Lung (tissue), 13 donors: ENCODE data around the gene IMPDH2. TPM values are rescaled to one million over a fixed set of nuclear protein-coding genes. Genes with fewer than 3 reads are reported as not detected.
A peak's percentile ranks its signal among the peaks of the same experiment; 100 is the strongest.

Experiments
- ATAC-seq: fragments of 200-7000 bp; cut with Tn5 transposase; one replicate; pipeline ENCODE4 v1.9.1; 2020; ENCODE audit warnings: moderate number of reproducible peaks; ENCODE audit not compliant: insufficient read depth, low FRiP score
- DNase-seq, 3 donors: peaks; one replicate each; pipeline ENCODE4 v3.0.0-alpha.2; 2013 to 2017
- H3K27ac ChIP-seq, 2 donors: one replicate each; pipeline ENCODE4 v1.5.1; 2013; ENCODE audit warnings: mild to moderate bottlenecking in 2 of 2, moderate library complexity in 2 of 2, control low read depth in 1 of 2, inconsistent platforms in 1 of 2, low read depth in 1 of 2, low read length in 1 of 2
- H3K27me3 ChIP-seq, 3 donors: one replicate each; pipeline ENCODE4 v1.5.1; 2013; ENCODE audit warnings: low read length in 2 of 3; ENCODE audit not compliant: control insufficient read depth in 3 of 3, insufficient read depth in 3 of 3
- H3K36me3 ChIP-seq, 4 donors: one replicate each; pipeline ENCODE4 v1.5.1; 2013; ENCODE audit warnings: low read length in 4 of 4, mild to moderate bottlenecking in 1 of 4, moderate library complexity in 1 of 4; ENCODE audit not compliant: control insufficient read depth in 4 of 4, insufficient read depth in 4 of 4
- H3K4me1 ChIP-seq, 5 donors: one replicate each; pipeline ENCODE4 v1.5.1; 2013; ENCODE audit warnings: low read length in 5 of 5, mild to moderate bottlenecking in 2 of 5, moderate library complexity in 1 of 5; ENCODE audit not compliant: control insufficient read depth in 5 of 5, insufficient read depth in 5 of 5
- H3K4me3 ChIP-seq: one replicate; pipeline ENCODE4 v1.5.1; 2013; ENCODE audit warnings: mild to moderate bottlenecking, control low read depth, moderate library complexity
- H3K9ac ChIP-seq, 2 donors: one replicate each; pipeline ENCODE4 v1.5.1; 2013; ENCODE audit warnings: low read length in 2 of 2, control low read depth in 1 of 2; ENCODE audit not compliant: insufficient read depth in 1 of 2
- H3K9me3 ChIP-seq, 4 donors: one replicate each; pipeline ENCODE4 v1.5.1; 2013; ENCODE audit warnings: low read length in 3 of 4, mild to moderate bottlenecking in 1 of 4, moderate library complexity in 1 of 4; ENCODE audit not compliant: control insufficient read depth in 4 of 4, insufficient read depth in 3 of 4
- WGBS, 2 donors: extraction: QIAGEN DNeasy Blood & Tissue Kit; methylation state at CpG; one replicate each; pipeline ENCODE4 v1.1.7; 2013; 5-methylcytosine and 5-hydroxymethylcytosine counted together
- polyA plus RNA-seq, 2 donors: library from polyadenylated mRNA; stranded (reverse); fragments of 200-250 nt; gene quantifications; one replicate each; pipeline ENCODE4 v1.2.1, GENCODE V29; 2013
- small RNA-seq: library from RNA; depleted of rRNA; stranded (forward); fragments of <200 nt; gene quantifications from one replicate; pipeline ENCODE3, GENCODE V24; 2014; ENCODE audit warnings: low replicate concordance
- total RNA-seq, 2 donors: library from RNA; depleted of rRNA in 1 of 2; stranded (reverse); fragments of >200 nt in 1 of 2; gene quantifications; one replicate each; pipeline ENCODE4 v1.2.1, GENCODE V29; 2014 to 2021
- TF ChIP-seq, protein P1 (sequence below): IDR thresholded peaks from 2 replicates; pipeline ENCODE4 v1.5.1; 2012; ENCODE audit warnings: mild to moderate bottlenecking; ENCODE audit errors: control extremely low read depth, extremely low read depth
- donor health status: control.
- donor health status: control.
- donor health status: Bipolar disorder and iron deficiency.
- donor health status: healthy.
- donor health status: DM: yes; HTN: yes; CAD: no.

Gene IMPDH2
- total and polyA plus RNA-seq, 4 donors = 129 to 216 (median 160) TPM

DNA sequence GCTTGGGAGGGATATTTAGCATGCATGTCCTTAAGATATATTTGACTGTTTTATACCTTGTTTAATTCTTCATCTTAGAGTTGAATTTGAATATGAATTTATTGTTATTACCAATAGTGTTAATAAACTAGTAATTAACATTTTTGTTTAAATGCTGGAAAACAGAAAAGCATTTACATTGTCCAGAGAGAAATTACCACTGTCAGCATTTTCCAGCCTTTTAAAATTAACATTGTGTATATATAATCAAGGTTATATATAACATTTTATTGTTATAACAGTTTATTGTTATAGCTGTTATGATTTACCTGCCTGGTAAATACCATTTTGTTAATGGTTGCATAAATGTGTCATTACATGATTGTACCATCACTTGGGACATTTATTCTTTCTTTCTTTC is 47.2 kb downstream of the IMPDH2 start:
- no peaks in the 10 kb centered on the region for H3K27me3 ChIP-seq
- peaks cover 27 to 48% (median 31%) of the 10 kb centered on the region in 4 donors for H3K36me3 ChIP-seq
- H3K9ac ChIP-seq = no peak overlapping the region
- TF ChIP-seq, protein P1, sequence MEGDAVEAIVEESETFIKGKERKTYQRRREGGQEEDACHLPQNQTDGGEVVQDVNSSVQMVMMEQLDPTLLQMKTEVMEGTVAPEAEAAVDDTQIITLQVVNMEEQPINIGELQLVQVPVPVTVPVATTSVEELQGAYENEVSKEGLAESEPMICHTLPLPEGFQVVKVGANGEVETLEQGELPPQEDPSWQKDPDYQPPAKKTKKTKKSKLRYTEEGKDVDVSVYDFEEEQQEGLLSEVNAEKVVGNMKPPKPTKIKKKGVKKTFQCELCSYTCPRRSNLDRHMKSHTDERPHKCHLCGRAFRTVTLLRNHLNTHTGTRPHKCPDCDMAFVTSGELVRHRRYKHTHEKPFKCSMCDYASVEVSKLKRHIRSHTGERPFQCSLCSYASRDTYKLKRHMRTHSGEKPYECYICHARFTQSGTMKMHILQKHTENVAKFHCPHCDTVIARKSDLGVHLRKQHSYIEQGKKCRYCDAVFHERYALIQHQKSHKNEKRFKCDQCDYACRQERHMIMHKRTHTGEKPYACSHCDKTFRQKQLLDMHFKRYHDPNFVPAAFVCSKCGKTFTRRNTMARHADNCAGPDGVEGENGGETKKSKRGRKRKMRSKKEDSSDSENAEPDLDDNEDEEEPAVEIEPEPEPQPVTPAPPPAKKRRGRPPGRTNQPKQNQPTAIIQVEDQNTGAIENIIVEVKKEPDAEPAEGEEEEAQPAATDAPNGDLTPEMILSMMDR = no peak
- H3K27ac ChIP-seq = no peak overlapping the region
- no peak overlapping the region for H3K4me3 ChIP-seq
- H3K9me3 ChIP-seq = peaks cover 0 to 5% (median 0%) of the 10 kb centered on the region in 4 donors
- DNase-seq = no peak
- H3K4me1 ChIP-seq = peaks cover 0 to 3% (median 0%) of the 10 kb centered on the region in 5 donors
- ATAC-seq = no peak

GRCh38 chr3:48980295-48980694 is 48.9 kb downstream of the IMPDH2 start:
- ATAC-seq (no peak), DNase-seq (no peak)
- Histone ChIP-seq H3K4me3 (no peak overlapping the region), H3K9ac (no peak overlapping the region), H3K9me3 (peaks cover 0 to 5% (median 0%) of the 10 kb centered on the region in 4 donors), H3K4me1 (peaks cover 0 to 3% (median 0%) of the 10 kb centered on the region in 5 donors), H3K27ac (no peak overlapping the region), H3K27me3 (no peaks in the 10 kb centered on the region), H3K36me3 (peaks cover 29 to 58% (median 41%) of the 10 kb centered on the region in 4 donors)
- 94 to 97% methylated on average over 4 of the region's 4 CpGs for WGBS, 2 donors
- TF ChIP-seq, protein P1 = no peak

GRCh38 chr3:48979451-48979850 is 49.7 kb downstream of the IMPDH2 start:
- 90 to 96% methylated on average over 3 of the region's 3 CpGs for WGBS, 2 donors
- peaks cover 0 to 5% (median 0%) of the 10 kb centered on the region in 4 donors for H3K9me3 ChIP-seq
- no peak for DNase-seq

More at GRCh38 chr3:48979451-48979850, 49.7 kb downstream of the IMPDH2 start:
- TF ChIP-seq, protein P1 = no peak
- Histone ChIP-seq H3K9ac (no peak overlapping the region), H3K27ac (no peak overlapping the region), H3K4me1 (peaks cover 0 to 3% (median 0%) of the 10 kb centered on the region in 5 donors), H3K36me3 (peaks cover 29 to 59% (median 43%) of the 10 kb centered on the region in 4 donors), H3K27me3 (no peaks in the 10 kb centered on the region), H3K4me3 (no peak overlapping the region)
- ATAC-seq = no peak

Small RNAs within 50 kb of the gene (small RNA-seq; reads per million reads assigned to genes)
- gene MIR191 = 4,388 reads per million, percentile 100 among the genes with 10 or more reads in this experiment
- 71.3 reads per million, percentile 98 among the genes with 10 or more reads in this experiment for gene MIR425

Other genes with a start within 250 kb of the IMPDH2 start
- 10 to 100 TPM; 24.2 to 72.8 TPM for gene PRKAR2A, start 181.5 kb downstream of the IMPDH2 start, total RNA-seq
- 10 to 100 TPM; 10.3 to 16.7 TPM for gene PRKAR2A, start 181.5 kb downstream of the IMPDH2 start, polyA plus RNA-seq
- gene SLC25A20, start 130.5 kb downstream of the IMPDH2 start, total RNA-seq = 10 to 100 TPM in 1 of 2 donors, 1 to 10 TPM in 1; 8.1 to 19.3 TPM
- gene SLC25A20, start 130.5 kb downstream of the IMPDH2 start, polyA plus RNA-seq = 10 to 100 TPM; 12.1 to 17.1 TPM
- 10 to 100 TPM; 83.3 to 97.6 TPM for gene ARIH2, start 110.6 kb downstream of the IMPDH2 start, total RNA-seq
- 10 to 100 TPM; 33.1 to 47.9 TPM for gene ARIH2, start 110.6 kb downstream of the IMPDH2 start, polyA plus RNA-seq
- gene P4HTM, start 39.2 kb downstream of the IMPDH2 start, total RNA-seq = 10 to 100 TPM; 58.8 to 66.4 TPM
- 10 to 100 TPM; 36.0 to 36.2 TPM for gene P4HTM, start 39.2 kb downstream of the IMPDH2 start, polyA plus RNA-seq
- gene WDR6, start 22.0 kb downstream of the IMPDH2 start, total RNA-seq = 100 to 1,000 TPM in 1 of 2 donors, 10 to 100 TPM in 1; 88.7 to 138 TPM
- gene WDR6, start 22.0 kb downstream of the IMPDH2 start, polyA plus RNA-seq = 100 to 1,000 TPM in 1 of 2 donors, 10 to 100 TPM in 1; 80.3 to 130 TPM
- gene DALRD3, start 10.8 kb downstream of the IMPDH2 start, total RNA-seq = 10 to 100 TPM; 37.7 to 39.5 TPM
- 10 to 100 TPM; 24.3 to 28.8 TPM for gene DALRD3, start 10.8 kb downstream of the IMPDH2 start, polyA plus RNA-seq
- gene NDUFAF3, start 7.3 kb downstream of the IMPDH2 start, total RNA-seq = 100 to 1,000 TPM in 1 of 2 donors, 10 to 100 TPM in 1; 49.9 to 115 TPM
- gene NDUFAF3, start 7.3 kb downstream of the IMPDH2 start, polyA plus RNA-seq = 100 to 1,000 TPM; 105 to 143 TPM
- 10 to 100 TPM; 67.7 to 76.0 TPM for gene QRICH1, start 64.7 kb upstream of the IMPDH2 start, total RNA-seq
- 10 to 100 TPM; 35.1 to 38.2 TPM for gene QRICH1, start 64.7 kb upstream of the IMPDH2 start, polyA plus RNA-seq
- gene QARS1, start 75.4 kb upstream of the IMPDH2 start, total RNA-seq = 100 to 1,000 TPM; 191 to 223 TPM
- gene QARS1, start 75.4 kb upstream of the IMPDH2 start, polyA plus RNA-seq = 100 to 1,000 TPM; 172 to 234 TPM
- 10 to 100 TPM; 49.9 to 63.1 TPM for gene USP19, start 91.4 kb upstream of the IMPDH2 start, total RNA-seq
- gene USP19, start 91.4 kb upstream of the IMPDH2 start, polyA plus RNA-seq = 10 to 100 TPM; 20.3 to 30.2 TPM
- 100 to 1,000 TPM; 291 to 616 TPM for gene LAMB2, start 103.7 kb upstream of the IMPDH2 start, total RNA-seq
- 100 to 1,000 TPM; 153 to 331 TPM for gene LAMB2, start 103.7 kb upstream of the IMPDH2 start, polyA plus RNA-seq
- 10 to 100 TPM; 13.9 to 23.8 TPM for gene CCDC71, start 136.9 kb upstream of the IMPDH2 start, total RNA-seq
- 10 to 100 TPM; 16.3 to 29.3 TPM for gene CCDC71, start 136.9 kb upstream of the IMPDH2 start, polyA plus RNA-seq
- 10 to 100 TPM; 29.6 to 32.0 TPM for gene KLHDC8B, start 142.2 kb upstream of the IMPDH2 start, total RNA-seq
- 10 to 100 TPM; 19.4 to 32.5 TPM for gene KLHDC8B, start 142.2 kb upstream of the IMPDH2 start, polyA plus RNA-seq
- gene C3orf62, start 247.8 kb upstream of the IMPDH2 start, total RNA-seq = 1 to 10 TPM; 5.2 to 8.2 TPM
- gene C3orf62, start 247.8 kb upstream of the IMPDH2 start, polyA plus RNA-seq = 1 to 10 TPM; 6.0 to 8.1 TPM